ENCODE measurements around the gene ST6GALNAC4.

ST6GALNAC4 gene

DNA sequence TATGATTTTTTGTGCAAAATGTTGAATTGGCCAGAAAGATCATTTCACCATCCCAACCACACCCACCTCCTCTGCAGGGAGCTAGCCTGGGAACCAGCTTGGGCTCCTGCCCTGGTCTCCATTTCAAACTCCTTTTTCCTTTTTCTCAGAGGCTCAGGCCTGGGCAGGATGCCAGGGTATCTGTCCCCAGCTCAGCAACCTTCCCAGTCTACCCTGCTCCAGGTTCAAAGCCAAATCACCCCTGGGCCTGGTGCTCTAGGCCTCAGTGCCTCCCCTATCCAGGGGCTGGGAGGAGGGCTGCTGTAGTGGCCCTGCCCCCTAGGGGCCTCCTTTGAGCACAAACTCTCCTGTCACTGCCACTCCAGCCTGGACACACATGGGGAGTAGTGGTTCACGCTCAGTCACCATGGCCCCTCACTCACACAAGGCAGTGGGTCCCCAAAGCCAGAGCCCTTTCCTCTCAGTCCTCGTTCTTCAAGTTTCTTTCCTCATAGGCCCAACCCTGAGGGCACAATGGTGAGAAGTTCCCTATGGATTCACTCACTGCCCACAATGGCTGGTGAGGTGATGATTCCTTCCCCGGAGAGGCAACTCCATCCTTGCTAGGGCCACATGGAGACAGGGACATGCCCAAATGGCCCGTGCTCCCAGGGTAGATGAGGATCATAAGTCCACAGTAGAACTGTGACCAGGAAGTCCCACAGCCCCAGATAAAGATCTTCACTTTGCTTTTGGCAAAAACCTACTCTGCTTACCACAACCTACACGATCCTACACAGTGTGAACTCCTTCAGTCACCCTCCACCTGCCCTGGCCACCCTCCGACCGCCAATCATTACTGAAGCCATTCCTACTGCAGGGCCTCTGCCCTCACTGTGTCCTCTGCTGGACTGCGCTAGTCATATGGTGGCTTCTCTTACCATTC lies 1.6 kb upstream of the ST6GALNAC4 start:
- peak overlapping the region; percentile 42 for H3K4me3 Mint-ChIP-seq
- H3K36me3 Mint-ChIP-seq (ENCODE audit: low read depth) = peaks cover 5% of the 10 kb centered on the region
- H3K27me3 Mint-ChIP-seq (ENCODE audit: low read depth) = peaks cover 8% of the 10 kb centered on the region
- peak overlapping the region; percentile 6 for H3K27ac Mint-ChIP-seq
- peaks cover 43% of the 10 kb centered on the region for H3K4me1 Mint-ChIP-seq (ENCODE audit: low read depth)
- no peaks in the 10 kb centered on the region for H3K9me3 Mint-ChIP-seq
- DNase-seq (ENCODE audit: low spot score) = no peak

GRCh38 chr9:127917603-127918002 lies 762 bp upstream of the ST6GALNAC4 start:
- H3K4me3 Mint-ChIP-seq = no peak overlapping the region
- H3K36me3 Mint-ChIP-seq (ENCODE audit: low read depth) = peaks cover 10% of the 10 kb centered on the region
- no peak overlapping the region for H3K27ac Mint-ChIP-seq
- peaks cover 48% of the 10 kb centered on the region for H3K4me1 Mint-ChIP-seq (ENCODE audit: low read depth)
- no peaks in the 10 kb centered on the region for H3K9me3 Mint-ChIP-seq
- DNase-seq (ENCODE audit: low spot score) = no peak
- H3K27me3 Mint-ChIP-seq (ENCODE audit: low read depth) = peaks cover 4% of the 10 kb centered on the region

GRCh38 chr9:127915801-127916719 lies 781 bp downstream of the ST6GALNAC4 start:
- peaks cover 16% of the 10 kb centered on the region for H3K36me3 Mint-ChIP-seq (ENCODE audit: low read depth)
- no peak for DNase-seq (ENCODE audit: low spot score)
- peaks cover 54% of the 10 kb centered on the region for H3K4me1 Mint-ChIP-seq (ENCODE audit: low read depth)
- H3K4me3 Mint-ChIP-seq = peak overlapping the region; percentile 86
- no peaks in the 10 kb centered on the region for H3K9me3 Mint-ChIP-seq
- H3K27ac Mint-ChIP-seq = peak overlapping the region; percentile 87
- H3K27me3 Mint-ChIP-seq (ENCODE audit: low read depth) = no peaks in the 10 kb centered on the region

DNA sequence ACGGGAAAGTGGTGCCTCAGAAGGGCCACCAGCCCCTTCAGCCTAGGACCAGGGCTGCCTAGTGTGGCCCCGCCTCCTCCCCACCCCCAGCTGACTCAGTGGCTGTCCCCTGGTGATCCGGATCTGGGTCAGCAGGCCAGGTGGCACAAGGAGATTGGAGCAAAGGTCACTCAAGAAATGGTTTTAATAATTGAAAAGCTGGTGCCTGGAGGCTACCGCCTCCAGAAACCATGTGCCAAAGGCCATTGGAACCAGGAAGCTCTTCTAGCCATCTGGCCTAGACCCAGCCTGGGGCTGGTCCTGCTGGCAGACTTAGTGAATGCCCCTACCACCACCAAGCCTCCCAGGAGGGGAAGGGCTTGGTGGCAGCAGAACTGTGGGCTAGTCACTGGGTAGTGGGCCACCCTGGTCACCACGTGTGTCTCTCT lies 1.5 kb downstream of the ST6GALNAC4 start:
- peaks cover 21% of the 10 kb centered on the region for H3K36me3 Mint-ChIP-seq (ENCODE audit: low read depth)
- no peak for DNase-seq (ENCODE audit: low spot score)
- H3K27me3 Mint-ChIP-seq (ENCODE audit: low read depth) = no peaks in the 10 kb centered on the region
- H3K4me3 Mint-ChIP-seq = peak overlapping the region; percentile 86
- H3K4me1 Mint-ChIP-seq (ENCODE audit: low read depth) = peaks cover 59% of the 10 kb centered on the region
- no peaks in the 10 kb centered on the region for H3K9me3 Mint-ChIP-seq
- H3K27ac Mint-ChIP-seq = peak overlapping the region; percentile 87

DNA sequence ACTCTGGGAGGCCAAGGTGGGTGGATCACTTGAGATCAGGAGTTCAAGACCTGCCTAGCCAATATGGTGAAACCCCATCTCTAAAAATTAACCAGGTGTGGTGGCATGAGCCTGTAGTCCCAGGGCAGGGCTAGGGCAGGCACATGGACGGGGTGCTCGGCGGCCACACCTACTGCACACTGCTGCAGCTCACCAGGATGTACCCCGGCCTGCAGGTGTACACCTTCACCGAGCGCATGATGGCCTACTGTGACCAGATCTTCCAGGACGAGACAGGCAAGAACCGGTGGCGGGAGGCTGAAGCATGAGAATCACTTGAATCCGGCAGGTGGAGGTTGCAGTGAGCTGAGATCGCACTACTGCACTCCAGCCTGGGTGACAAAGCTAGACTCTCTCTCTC lies 3.2 kb downstream of the ST6GALNAC4 start:
- Mint-ChIP-seq H3K9me3 (no peaks in the 10 kb centered on the region), H3K27me3 (ENCODE audit: low read depth) (no peaks in the 10 kb centered on the region), H3K4me1 (ENCODE audit: low read depth) (peaks cover 50% of the 10 kb centered on the region), H3K4me3 (no peak overlapping the region), H3K27ac (no peak overlapping the region), H3K36me3 (ENCODE audit: low read depth) (peaks cover 21% of the 10 kb centered on the region)
- no peak for DNase-seq (ENCODE audit: low spot score)

GRCh38 chr9:127912882-127913281 lies 4.0 kb downstream of the ST6GALNAC4 start:
- Mint-ChIP-seq H3K36me3 (ENCODE audit: low read depth) (peaks cover 21% of the 10 kb centered on the region), H3K4me1 (ENCODE audit: low read depth) (peaks cover 42% of the 10 kb centered on the region), H3K27me3 (ENCODE audit: low read depth) (no peaks in the 10 kb centered on the region), H3K27ac (peak overlapping the region; percentile 71), H3K9me3 (no peaks in the 10 kb centered on the region), H3K4me3 (no peak overlapping the region)
- DNase-seq (ENCODE audit: low spot score) = no peak

- DNase-seq (ENCODE audit: low spot score) = no peak
- H3K4me3 Mint-ChIP-seq = no peak overlapping the region
- no peaks in the 10 kb centered on the region for H3K27me3 Mint-ChIP-seq (ENCODE audit: low read depth)
- H3K27ac Mint-ChIP-seq = peak overlapping the region; percentile 93
- peaks cover 24% of the 10 kb centered on the region for H3K36me3 Mint-ChIP-seq (ENCODE audit: low read depth)
- no peaks in the 10 kb centered on the region for H3K9me3 Mint-ChIP-seq
- H3K4me1 Mint-ChIP-seq (ENCODE audit: low read depth) = peaks cover 37% of the 10 kb centered on the region
Observed at GRCh38 chr9:127912296-127912695, 4.5 kb downstream of the ST6GALNAC4 start.

- no peak for DNase-seq (ENCODE audit: low spot score)
- H3K36me3 Mint-ChIP-seq (ENCODE audit: low read depth) = peaks cover 26% of the 10 kb centered on the region
- no peaks in the 10 kb centered on the region for H3K9me3 Mint-ChIP-seq
- H3K27ac Mint-ChIP-seq = peak overlapping the region; percentile 93
- peak overlapping the region; percentile 47 for H3K4me3 Mint-ChIP-seq
- H3K4me1 Mint-ChIP-seq (ENCODE audit: low read depth) = peaks cover 42% of the 10 kb centered on the region
- H3K27me3 Mint-ChIP-seq (ENCODE audit: low read depth) = no peaks in the 10 kb centered on the region
Observed at GRCh38 chr9:127910613-127911205, 6.1 kb downstream of the ST6GALNAC4 start.

GRCh38 chr9:127909839-127910273 lies 7.0 kb downstream of the ST6GALNAC4 start:
- no peak for DNase-seq (ENCODE audit: low spot score)
- Mint-ChIP-seq H3K4me3 (no peak overlapping the region), H3K27ac (no peak overlapping the region), H3K4me1 (ENCODE audit: low read depth) (peaks cover 45% of the 10 kb centered on the region), H3K27me3 (ENCODE audit: low read depth) (no peaks in the 10 kb centered on the region), H3K36me3 (ENCODE audit: low read depth) (peaks cover 28% of the 10 kb centered on the region), H3K9me3 (no peaks in the 10 kb centered on the region)

DNA sequence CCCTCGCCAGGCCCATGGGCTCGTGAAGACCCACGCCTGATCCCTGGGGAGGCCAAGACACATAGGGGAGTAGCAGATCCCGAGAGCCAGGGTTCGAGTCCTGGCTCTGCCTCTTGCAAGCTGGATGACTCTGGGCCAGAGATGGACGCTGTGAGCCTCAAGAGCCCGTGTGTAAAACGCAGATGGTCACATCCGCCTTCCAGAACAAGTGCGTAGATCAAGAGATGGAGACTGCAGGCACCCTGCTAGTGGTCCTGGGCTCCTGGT lies 8.2 kb downstream of the ST6GALNAC4 start:
- no peaks in the 10 kb centered on the region for H3K9me3 Mint-ChIP-seq
- H3K4me1 Mint-ChIP-seq (ENCODE audit: low read depth) = peaks cover 47% of the 10 kb centered on the region
- peaks cover 32% of the 10 kb centered on the region for H3K36me3 Mint-ChIP-seq (ENCODE audit: low read depth)
- no peak overlapping the region for H3K27ac Mint-ChIP-seq
- no peak overlapping the region for H3K4me3 Mint-ChIP-seq
- H3K27me3 Mint-ChIP-seq (ENCODE audit: low read depth) = no peaks in the 10 kb centered on the region
- DNase-seq (ENCODE audit: low spot score) = no peak

DNA sequence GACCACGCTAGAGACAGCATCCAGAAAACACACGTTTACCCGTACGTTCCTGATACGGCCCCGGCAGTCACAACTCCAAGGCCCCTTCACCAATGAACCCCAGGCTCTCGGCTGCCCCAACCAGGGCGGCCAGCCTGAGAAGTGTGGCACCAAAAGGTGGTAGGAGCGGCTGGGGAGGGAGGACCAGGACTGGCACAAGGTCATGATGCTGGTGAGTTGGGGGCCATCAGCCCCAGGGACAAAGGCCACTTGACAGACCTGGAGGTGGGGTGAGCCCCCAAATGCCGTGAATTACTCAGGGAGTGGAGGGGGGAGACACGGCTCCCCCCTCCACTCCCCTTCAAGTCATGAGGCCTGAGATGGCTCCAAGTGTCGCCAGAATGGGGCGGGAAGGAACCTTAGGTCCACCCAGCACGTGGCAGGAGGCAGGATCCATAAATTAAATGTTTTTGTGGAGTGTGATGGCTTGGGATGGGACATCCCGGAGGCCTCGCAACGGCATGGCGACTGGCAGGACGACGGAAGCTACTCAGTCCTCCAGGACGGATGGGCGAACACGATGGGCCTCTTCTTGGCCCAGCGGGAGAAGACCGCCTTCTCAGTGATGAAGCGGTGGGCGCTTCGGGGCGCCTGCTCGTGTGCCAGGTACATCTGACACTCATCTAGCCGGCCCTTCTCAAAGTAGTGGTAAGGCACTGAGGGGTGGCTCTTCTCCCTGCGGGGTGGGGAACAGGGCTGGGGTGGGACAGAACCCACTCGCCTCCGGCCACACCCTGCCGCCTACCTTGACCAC lies 8.8 kb downstream of the ST6GALNAC4 start:
- Mint-ChIP-seq H3K27ac (no peak overlapping the region), H3K27me3 (ENCODE audit: low read depth) (no peaks in the 10 kb centered on the region), H3K4me3 (no peak overlapping the region), H3K9me3 (no peaks in the 10 kb centered on the region), H3K4me1 (ENCODE audit: low read depth) (peaks cover 52% of the 10 kb centered on the region), H3K36me3 (ENCODE audit: low read depth) (peaks cover 33% of the 10 kb centered on the region)
- no peak for DNase-seq (ENCODE audit: low spot score)

DNA sequence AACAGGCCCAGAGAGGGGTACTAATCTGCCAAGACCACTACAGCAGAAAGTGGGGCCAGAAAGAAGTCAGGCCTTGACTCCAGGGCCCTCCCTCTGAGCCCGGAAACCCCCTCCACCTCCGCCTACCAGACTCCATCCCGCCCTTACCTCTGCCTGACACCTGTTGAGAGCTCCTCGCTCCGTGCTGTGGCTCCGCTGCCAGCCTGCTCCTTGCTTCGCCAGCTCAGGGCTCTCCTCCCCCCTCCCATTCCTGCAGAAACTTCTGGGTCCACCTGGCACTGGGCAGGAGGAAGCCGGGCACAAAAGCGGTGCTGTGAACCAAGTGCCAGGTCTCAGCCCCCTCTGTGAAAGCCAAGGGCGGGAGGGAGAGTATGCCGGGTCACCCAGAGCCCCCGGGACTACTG lies 11.1 kb downstream of the ST6GALNAC4 start:
- Mint-ChIP-seq H3K36me3 (ENCODE audit: low read depth) (peaks cover 25% of the 10 kb centered on the region), H3K4me1 (ENCODE audit: low read depth) (peaks cover 40% of the 10 kb centered on the region)

DNA sequence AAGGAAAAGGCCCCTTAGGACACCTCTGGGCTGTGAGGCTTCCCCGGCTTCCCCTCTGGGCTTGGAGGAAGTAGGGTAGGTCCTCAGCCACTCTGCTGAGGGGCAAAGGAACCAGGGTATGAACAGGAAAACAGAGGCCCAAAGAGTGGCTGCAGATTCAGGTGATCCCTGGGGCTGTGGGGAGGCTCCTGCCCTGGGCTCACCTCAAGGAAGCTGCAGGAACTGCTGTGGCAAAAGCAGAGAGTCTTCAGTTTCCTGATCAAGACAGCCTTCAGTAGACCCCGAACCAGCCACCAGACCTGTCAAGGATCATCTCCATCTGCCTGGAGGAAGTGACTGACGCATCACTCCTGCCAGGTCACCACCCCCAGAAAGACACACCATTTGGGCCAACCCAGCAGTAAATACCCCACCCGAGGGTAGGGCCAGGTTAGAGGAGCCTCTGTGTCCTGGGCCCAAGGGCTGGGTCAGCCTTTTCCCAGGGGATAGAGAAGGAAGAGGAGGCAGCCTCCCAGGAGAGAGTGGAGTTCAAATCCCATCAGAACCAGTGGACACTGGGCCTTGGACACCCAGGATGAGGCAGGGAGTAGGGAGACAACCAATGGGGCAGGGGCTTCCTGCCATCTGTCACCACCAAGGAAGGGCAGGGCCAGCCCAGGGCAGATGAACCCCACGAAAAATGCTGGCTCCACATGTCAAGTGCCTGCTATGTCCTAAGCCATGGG lies 11.7 kb downstream of the ST6GALNAC4 start:
- H3K36me3 Mint-ChIP-seq (ENCODE audit: low read depth) = peaks cover 22% of the 10 kb centered on the region
- no peak for DNase-seq (ENCODE audit: low spot score)
- no peaks in the 10 kb centered on the region for H3K9me3 Mint-ChIP-seq
- peak overlapping the region; percentile 100 for H3K27ac Mint-ChIP-seq
- H3K4me3 Mint-ChIP-seq = peak overlapping the region; percentile 98
- H3K4me1 Mint-ChIP-seq (ENCODE audit: low read depth) = peaks cover 37% of the 10 kb centered on the region
- H3K27me3 Mint-ChIP-seq (ENCODE audit: low read depth) = no peaks in the 10 kb centered on the region

More for the DNA sequence above, 11.1 kb downstream of the ST6GALNAC4 start:
- Mint-ChIP-seq H3K27me3 (ENCODE audit: low read depth) (no peaks in the 10 kb centered on the region), H3K4me3 (peak overlapping the region; percentile 98), H3K27ac (peak overlapping the region; percentile 100), H3K9me3 (no peaks in the 10 kb centered on the region)
- no peak for DNase-seq (ENCODE audit: low spot score)
